PC-9 (cell line): Measurements from ENCODE around the gene C16orf46.

Experiments
- CTCF ChIP-seq: fragments of 200-600 bp; sonication (generic); conservative IDR thresholded peaks from 2 replicates; pipeline ENCODE4 v1.6.1; 2017; ENCODE audit warnings: mixed run types, antibody characterized with exemption, mild to moderate bottlenecking, moderate library complexity
- EZH2 ChIP-seq: fragments of 200-600 bp; sonication (generic); IDR thresholded peaks from 2 replicates; pipeline ENCODE4 v1.8.0; 2017; ENCODE audit warnings: antibody characterized with exemption, low read depth

GRCh38 chr16:81036751-81037350, 40.2 kb downstream of the C16orf46 start:
- no peak for TF ChIP-seq CTCF
- no peak for TF ChIP-seq EZH2
